BJ (cell line): Measurements from ENCODE around the gene DTYMK. TPM values are rescaled to one million over a fixed set of nuclear protein-coding genes. Genes with fewer than 3 reads are reported as not detected.
A peak's percentile ranks its signal among the peaks of the same experiment; 100 is the strongest.

Source experiments
- CTCF ChIA-PET: fragments of 350-600 bp; formaldehyde crosslinking; extraction: SDS; loops from one replicate; lab custom pipeline; 2021; ENCODE audit warnings: antibody characterized with exemption, inconsistent platforms; lab: Yijun Ruan, JAX
- POLR2A ChIA-PET: fragments of 300-600 bp; sonication (Branson Sonifier 250); formaldehyde crosslinking; extraction: SDS; loops from one replicate; lab custom pipeline; 2021; ENCODE audit warnings: antibody characterized with exemption; lab: Charles Lee
- DNase-seq: peaks from one replicate; pipeline ENCODE4 v3.0.0-alpha.2; 2011; ENCODE audit warnings: low read depth
- H3K27me3 ChIP-seq: 2 replicates; pipeline ENCODE4 v1.6.0; 2011; ENCODE audit warnings: low read length; ENCODE audit not compliant: control insufficient read depth, insufficient read depth
- H3K36me3 ChIP-seq: 2 replicates; pipeline ENCODE4 v1.5.1; 2011; ENCODE audit warnings: low read length; ENCODE audit not compliant: control insufficient read depth, insufficient read depth
- H3K4me3 ChIP-seq: 2 replicates; pipeline ENCODE4 v1.5.1; 2011; ENCODE audit warnings: low read depth, mild to moderate bottlenecking, control low read depth, low read length
- polyA plus RNA-seq: library from polyadenylated mRNA; depleted of rRNA; stranded (reverse); fragments of >200 nt; gene quantifications from 2 replicates; pipeline ENCODE4 v1.2.3, GENCODE V29; 2011
- TF ChIP-seq, protein P1 (sequence below): IDR thresholded peaks from 2 replicates; pipeline ENCODE4 v1.5.1; 2011; ENCODE audit warnings: low read depth, mild to moderate bottlenecking, control low read depth, inconsistent platforms, low read length, moderate library complexity; ENCODE audit not compliant: insufficient read depth

DTYMK gene
- polyA plus RNA-seq, 1 experiment: 43.8 TPM

- no peak overlapping the region for H3K4me3 ChIP-seq
- no peaks in the 10 kb centered on the region for H3K27me3 ChIP-seq
- TF ChIP-seq, protein P1, sequence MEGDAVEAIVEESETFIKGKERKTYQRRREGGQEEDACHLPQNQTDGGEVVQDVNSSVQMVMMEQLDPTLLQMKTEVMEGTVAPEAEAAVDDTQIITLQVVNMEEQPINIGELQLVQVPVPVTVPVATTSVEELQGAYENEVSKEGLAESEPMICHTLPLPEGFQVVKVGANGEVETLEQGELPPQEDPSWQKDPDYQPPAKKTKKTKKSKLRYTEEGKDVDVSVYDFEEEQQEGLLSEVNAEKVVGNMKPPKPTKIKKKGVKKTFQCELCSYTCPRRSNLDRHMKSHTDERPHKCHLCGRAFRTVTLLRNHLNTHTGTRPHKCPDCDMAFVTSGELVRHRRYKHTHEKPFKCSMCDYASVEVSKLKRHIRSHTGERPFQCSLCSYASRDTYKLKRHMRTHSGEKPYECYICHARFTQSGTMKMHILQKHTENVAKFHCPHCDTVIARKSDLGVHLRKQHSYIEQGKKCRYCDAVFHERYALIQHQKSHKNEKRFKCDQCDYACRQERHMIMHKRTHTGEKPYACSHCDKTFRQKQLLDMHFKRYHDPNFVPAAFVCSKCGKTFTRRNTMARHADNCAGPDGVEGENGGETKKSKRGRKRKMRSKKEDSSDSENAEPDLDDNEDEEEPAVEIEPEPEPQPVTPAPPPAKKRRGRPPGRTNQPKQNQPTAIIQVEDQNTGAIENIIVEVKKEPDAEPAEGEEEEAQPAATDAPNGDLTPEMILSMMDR: no peak
- ChIA-PET POLR2A (no interaction called here), CTCF (interaction anchor here (0.6 kb wide), 1 partner anchor 24 kb away, joined by 3 read pairs; no protein-coding TSS in a partner anchor)
- peaks cover 3% of the 10 kb centered on the region for H3K36me3 ChIP-seq
- no peak for DNase-seq
These were observed 45.0 kb downstream of the DTYMK start for GRCh38 chr2:241641631-241642030.

DNA sequence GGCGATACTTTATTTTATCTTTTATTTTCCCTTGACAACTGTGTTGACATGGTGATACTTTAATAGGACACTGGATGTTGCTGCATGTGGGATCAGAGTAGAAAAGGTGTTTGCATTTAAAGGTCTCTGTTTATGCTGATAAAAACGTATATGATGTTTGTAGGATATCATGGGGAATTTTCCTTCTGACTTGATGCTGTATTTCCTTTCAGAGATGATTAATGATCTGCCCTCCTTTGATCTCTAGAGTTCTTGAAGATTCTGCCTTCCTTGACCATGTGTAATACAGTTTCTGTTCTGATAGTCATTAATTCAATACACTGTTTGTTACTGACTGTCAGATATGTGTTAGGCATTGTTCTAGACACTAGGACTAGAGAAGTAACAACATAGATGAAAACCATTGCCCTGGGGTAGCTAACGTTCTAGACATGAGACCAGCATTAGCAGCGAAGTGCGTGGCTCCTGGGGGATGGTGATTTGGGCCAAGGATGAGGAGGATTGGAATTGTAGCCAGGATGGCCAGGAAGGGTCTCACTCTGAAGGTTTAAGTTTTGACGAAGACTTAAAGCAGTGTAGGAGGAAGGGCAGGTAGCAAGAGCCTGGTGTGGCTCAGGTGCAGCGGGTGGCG is 46.3 kb downstream of the DTYMK start:
- no peaks in the 10 kb centered on the region for H3K27me3 ChIP-seq
- ChIA-PET POLR2A (no interaction called here), CTCF (no interaction called here)
- peaks cover 3% of the 10 kb centered on the region for H3K36me3 ChIP-seq
- no peak overlapping the region for H3K4me3 ChIP-seq
- TF ChIP-seq, protein P1: no peak
- DNase-seq: no peak

GRCh38 chr2:241639385-241639784 is 47.2 kb downstream of the DTYMK start:
- ChIA-PET CTCF (interaction anchor here (2.0 kb wide), 1 partner anchor 10 kb away, joined by 4 read pairs; no protein-coding TSS in a partner anchor), POLR2A (no interaction called here)
- Histone ChIP-seq H3K27me3 (no peaks in the 10 kb centered on the region), H3K4me3 (no peak overlapping the region), H3K36me3 (peaks cover 3% of the 10 kb centered on the region)
- no peak for DNase-seq
- TF ChIP-seq, protein P1: no peak

GRCh38 chr2:241638940-241639339 is 47.7 kb downstream of the DTYMK start:
- ChIA-PET CTCF (interaction anchor here (1.4 to 2.0 kb wide), 2 partner anchors 9 to 10 kb away, joined by 3 to 4 read pairs; no protein-coding TSS in a partner anchor), POLR2A (no interaction called here)
- no peaks in the 10 kb centered on the region for H3K27me3 ChIP-seq
- no peak overlapping the region; the same call in 1 of the 2 replicates for H3K4me3 ChIP-seq
- TF ChIP-seq, protein P1: no peak
- peaks cover 3% of the 10 kb centered on the region for H3K36me3 ChIP-seq
- DNase-seq: no peak

DNA sequence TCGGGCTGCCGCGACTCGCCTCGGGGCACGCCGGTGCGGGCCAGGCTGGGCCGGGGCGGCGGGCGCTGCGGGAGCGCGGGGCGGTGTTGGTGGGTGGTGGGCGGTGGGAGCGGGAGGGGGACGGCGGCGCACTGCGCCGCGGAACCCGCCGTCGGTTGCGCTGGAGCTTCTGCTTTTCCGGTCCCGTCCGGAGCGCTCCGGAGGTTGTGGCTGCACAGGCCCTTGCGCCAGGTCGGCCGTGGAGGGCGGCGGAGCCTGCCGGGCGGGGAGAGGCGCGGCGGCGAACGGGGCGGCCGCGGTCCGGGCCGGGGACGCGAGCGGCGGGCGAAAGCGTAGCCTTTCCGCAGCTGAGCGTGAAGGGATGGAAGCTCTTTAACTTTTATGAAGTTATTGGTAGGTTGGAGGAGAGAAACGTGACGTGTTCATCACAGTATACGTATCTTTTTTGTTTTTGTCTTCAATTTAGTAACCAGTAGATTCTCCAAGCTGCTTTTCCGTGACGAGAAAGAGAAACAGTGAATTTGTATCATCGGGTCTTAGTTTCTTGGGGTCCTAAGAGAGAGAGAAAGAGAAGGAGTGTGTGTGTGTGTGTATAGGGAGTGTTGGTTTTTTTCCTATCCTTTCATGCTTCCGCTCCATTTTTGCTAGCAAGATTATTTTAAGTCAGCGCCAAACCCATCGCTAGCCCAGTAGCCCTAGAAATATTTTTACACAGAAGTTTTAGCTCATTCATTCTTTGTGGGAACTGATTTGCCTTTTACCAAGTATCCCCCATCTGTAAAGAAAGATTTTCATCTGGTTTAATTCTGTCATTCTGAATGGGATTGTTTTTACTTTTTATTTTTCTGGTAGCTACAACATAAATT is 48.6 kb downstream of the DTYMK start:
- POLR2A ChIA-PET: no interaction called here
- DNase-seq: no peak
- Histone ChIP-seq H3K27me3 (no peaks in the 10 kb centered on the region), H3K36me3 (peaks cover 10% of the 10 kb centered on the region), H3K4me3 (peak overlapping the region; percentile 94)
- CTCF ChIA-PET: interaction anchor here (1.4 to 2.0 kb wide), 2 partner anchors 10 to 11 kb away, joined by 3 to 4 read pairs; no protein-coding TSS in a partner anchor
- TF ChIP-seq, protein P1: no peak
